Activated T-helper 1 cell treated with Interleukin-2 at 50 U/mL for 16 hours (primary cell): ENCODE results near the gene CD1B.
"Not testable (repeated sequence)": the region's sequence is repeated elsewhere in the genome, so short reads cannot be mapped to it uniquely, and the experiment has no call there.

Source experiments
- DNase-seq: peaks from one replicate; pipeline ENCODE4 v3.0.0-alpha.2; 2020; ENCODE audit warnings: low read depth

The CD1B gene

GRCh38 chr1:158328426-158328825 lies 2.9 kb downstream of the CD1B start:
- no peak for DNase-seq

DNA sequence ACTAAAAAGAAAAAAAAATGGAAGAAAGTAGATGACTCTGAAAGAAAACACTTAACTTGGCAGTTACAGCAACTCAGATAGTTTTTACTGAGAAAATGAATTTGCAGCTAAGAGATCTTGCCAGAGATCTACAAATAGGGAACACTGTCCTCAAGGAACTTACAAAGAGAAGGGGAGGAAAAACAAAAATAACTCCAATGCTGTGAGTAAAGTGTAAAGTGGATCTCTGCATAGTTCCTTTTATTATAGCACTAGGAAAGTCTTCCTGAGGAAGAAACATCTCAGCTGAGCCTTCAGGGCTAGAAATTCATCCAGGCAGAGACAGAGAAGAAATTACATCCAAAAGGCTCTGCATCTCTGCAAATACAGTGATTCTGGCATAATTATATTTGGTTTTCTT lies 3.9 kb downstream of the CD1B start:
- DNase-seq: no peak

- no peak for DNase-seq
Observed at GRCh38 chr1:158324395-158324794, 6.9 kb downstream of the CD1B start.

GRCh38 chr1:158323866-158324265 lies 7.5 kb downstream of the CD1B start:
- DNase-seq: no peak

- no peak for DNase-seq
Observed at GRCh38 chr1:158311066-158311465, 20.3 kb downstream of the CD1B start.

DNA sequence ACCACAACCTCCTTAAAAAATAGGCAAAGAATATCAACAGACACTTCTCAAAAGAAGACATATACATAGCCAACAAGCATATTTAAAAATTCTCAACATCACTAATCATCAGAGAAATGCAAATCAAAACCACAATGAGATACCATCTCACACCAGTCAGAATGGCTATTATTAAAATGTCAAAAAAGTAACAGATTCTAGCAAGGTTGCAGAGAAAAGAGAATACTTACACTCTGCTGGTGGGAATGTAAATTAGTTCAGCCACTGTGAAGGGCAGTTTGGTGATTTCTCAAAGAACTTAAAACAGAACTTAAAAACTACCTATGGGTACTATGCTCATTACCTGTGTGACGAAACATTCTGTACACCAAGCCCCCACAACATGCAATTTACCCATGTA lies 20.7 kb downstream of the CD1B start:
- no peak for DNase-seq

GRCh38 chr1:158295791-158296190 lies 35.5 kb downstream of the CD1B start:
- DNase-seq: no peak

- DNase-seq: no peak
Observed at GRCh38 chr1:158290321-158290844, 40.9 kb downstream of the CD1B start.

- DNase-seq: no peak
Observed at GRCh38 chr1:158289811-158290210, 41.5 kb downstream of the CD1B start, which contains the start of gene CD1C. TSS of gene CD1C (plus strand) at chr1:158289923. CDS start at chr1:158290065, 142 bp downstream.

DNA sequence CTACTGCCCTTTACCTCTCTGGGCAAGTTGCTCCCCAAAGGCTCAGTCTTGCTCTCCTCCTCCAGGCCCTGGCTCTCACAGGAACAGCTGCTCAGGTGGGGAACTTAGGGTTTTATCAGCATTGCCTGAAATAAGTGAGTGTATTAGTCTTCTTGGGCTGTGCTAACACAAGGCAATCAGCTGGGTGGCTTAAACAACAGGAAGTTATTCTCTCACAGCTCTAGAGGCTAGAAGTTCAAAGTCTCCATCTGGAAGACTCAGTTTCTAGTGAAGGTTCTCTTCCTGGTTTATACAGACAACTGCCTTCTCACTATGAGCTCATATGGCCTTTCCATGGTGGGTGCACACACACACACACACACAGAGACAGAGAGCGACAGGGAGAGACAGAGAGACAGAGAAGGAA lies 44.4 kb downstream of the CD1B start:
- no peak for DNase-seq

DNA sequence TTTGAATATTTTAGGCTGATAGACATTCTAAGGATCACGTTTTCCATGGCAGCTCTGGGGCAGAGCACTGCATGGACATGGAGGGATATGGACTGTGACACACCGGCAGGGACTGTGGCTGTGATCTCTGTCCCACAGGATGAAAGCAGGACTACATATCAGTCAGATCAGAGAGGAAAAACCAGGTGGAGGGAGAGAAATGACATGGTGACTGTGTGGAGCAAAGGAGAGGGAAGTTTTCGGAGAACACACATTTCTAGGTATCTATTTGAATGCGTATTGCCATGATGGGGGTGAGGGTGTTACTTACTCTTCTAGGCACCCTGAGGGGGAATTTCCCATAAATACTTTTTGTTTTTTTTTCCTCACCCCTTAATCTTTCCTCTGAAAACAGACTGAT lies 44.8 kb downstream of the CD1B start:
- no peak for DNase-seq

DNA sequence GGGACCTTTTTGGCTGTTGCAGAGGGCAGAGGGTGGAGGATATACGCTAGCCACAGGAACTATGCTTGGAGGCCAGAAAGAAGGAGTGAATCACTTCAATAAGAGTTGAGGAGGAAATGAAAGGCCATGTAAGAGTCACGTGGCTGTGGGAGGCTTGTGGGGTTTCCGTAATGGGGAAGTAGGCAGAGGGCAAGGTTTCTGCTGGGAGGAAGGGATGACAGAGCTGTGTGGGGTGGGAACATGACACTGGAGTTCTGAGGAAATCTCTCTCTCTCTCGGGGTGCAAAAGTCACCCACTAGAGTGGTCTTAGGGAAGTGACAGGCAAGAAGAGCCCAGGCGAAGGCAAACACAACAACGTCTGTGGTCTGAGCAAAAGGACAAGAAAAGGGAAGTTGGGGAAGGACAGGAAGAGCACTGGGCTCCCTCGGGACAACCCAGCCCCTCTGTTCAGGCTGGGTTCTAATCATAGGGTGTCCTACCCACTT lies 45.5 kb downstream of the CD1B start:
- DNase-seq: no peak

- DNase-seq: no peak
Observed at GRCh38 chr1:158283965-158284364, 47.4 kb downstream of the CD1B start.

DNA sequence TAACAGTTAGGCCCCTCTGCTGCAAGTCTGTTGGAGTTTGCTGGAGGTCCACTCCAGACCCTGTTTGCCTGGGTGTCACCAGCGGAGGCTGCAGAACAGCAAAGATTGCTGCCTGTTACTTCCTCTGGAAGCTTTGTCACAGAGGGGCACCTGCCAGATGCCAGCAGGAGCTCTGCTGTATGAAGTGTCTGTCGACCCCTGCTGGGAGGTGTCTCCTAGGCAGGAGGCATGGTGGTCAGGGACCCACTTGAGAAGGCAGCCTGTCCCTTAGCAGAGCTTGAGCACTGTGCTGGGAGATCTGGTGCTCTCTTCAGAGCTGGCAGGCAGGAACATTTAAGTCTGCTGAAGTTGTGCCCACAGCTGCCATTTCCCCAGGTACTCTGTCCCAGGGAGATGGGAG lies 48.9 kb downstream of the CD1B start:
- not testable (repeated sequence) for DNase-seq
